Occipital lobe (tissue), 2 donors: ENCODE results near the gene CNIH1. TPM values are rescaled to one million over a fixed set of nuclear protein-coding genes. Genes with fewer than 3 reads are reported as not detected.
"Not testable (repeated sequence)": the region's sequence is repeated elsewhere in the genome, so short reads cannot be mapped to it uniquely, and the experiment has no call there.

Experiments
- DNase-seq: peaks from one replicate; lab custom pipeline; 2025; lab: John Stamatoyannopoulos, UW
- total RNA-seq: library from RNA; depleted of rRNA; stranded (reverse); fragments of >200 nt; gene quantifications from one replicate; pipeline ENCODE4 v1.2.3, GENCODE V29; 2014

The CNIH1 gene
- total RNA-seq, 1 donor from 2014 or later: 39.3 TPM

GRCh38 chr14:54467280-54467679, 26.1 kb upstream of the CNIH1 start:
- no peak for DNase-seq

DNA sequence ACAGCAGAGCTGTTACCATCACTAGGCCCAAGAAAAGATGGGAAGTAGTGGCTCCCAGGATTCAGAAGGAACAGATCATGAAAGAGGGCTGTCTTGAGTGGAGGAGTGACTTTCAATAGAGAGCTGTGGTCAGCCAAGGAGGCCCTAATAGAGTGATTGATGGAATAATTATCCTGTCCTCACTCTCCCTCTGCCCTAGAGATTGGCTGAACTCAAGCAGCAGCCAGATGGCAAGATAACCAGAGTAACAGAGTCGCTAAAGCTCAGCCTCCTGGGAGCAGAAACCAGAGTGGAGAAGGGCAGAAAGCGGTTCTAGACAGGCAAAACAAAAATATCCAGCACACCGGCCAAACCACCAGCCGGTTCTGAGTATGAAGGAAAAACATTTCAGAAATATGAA, 24.5 kb upstream of the CNIH1 start:
- DNase-seq: no peak

DNA sequence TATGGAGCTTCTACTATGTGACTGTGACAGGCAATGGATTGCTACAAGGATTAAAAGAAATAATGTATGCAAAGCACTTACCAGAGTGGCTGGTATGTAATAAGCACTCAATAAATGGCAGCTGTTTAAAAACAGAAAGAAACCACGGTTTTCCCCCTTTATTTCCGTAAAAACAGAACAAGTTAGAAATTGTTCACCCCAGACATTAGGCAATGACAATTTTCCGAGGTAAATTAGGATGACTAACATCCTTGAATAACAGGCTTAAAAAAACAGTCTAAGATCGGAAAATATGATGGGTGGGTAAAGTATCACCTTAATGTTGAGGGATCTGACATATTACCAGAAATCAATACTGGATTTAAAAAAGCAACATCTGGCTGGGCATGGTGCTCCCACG, 20.9 kb upstream of the CNIH1 start:
- no peak for DNase-seq

- no peak for DNase-seq
Measured at GRCh38 chr14:54459106-54459505, 17.9 kb upstream of the CNIH1 start.

DNA sequence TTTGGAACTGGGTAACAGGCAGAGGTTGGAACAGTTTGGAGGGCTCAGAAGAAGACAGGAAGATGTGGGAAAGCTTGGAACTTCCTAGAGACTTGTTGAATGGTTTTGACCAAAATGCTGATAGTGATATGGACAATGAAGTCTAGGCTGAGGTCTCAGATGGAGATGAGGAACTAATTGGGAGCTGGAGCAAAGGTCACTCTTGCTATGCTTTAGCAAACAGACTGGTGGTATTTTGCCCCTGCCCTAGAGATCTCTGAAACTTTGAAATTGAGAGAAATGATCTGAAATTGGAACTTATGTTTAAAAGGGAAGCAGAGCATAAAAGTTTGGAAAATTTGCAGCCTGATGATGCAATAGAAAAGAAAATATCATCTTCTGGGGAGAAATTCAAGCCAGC, 17.4 kb upstream of the CNIH1 start:
- not testable (repeated sequence) for DNase-seq

DNA sequence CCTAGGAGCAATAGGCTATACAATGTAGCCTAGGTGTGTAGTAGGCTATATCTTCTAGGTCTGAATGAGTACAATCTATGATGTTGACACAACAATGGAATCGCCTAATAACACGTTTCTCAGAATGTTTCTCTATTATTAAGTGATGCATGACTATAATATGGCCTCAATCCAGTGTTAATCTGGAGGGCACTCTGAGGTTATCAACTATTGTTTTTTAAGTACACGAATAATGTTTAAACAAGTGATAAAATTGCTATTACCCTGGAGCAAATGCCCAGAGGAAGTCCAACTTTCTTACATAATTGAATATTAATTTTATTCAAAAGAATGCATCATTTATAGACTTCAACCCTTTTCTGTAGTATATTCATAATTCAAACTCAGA, 16.4 kb upstream of the CNIH1 start:
- DNase-seq: no peak

DNA sequence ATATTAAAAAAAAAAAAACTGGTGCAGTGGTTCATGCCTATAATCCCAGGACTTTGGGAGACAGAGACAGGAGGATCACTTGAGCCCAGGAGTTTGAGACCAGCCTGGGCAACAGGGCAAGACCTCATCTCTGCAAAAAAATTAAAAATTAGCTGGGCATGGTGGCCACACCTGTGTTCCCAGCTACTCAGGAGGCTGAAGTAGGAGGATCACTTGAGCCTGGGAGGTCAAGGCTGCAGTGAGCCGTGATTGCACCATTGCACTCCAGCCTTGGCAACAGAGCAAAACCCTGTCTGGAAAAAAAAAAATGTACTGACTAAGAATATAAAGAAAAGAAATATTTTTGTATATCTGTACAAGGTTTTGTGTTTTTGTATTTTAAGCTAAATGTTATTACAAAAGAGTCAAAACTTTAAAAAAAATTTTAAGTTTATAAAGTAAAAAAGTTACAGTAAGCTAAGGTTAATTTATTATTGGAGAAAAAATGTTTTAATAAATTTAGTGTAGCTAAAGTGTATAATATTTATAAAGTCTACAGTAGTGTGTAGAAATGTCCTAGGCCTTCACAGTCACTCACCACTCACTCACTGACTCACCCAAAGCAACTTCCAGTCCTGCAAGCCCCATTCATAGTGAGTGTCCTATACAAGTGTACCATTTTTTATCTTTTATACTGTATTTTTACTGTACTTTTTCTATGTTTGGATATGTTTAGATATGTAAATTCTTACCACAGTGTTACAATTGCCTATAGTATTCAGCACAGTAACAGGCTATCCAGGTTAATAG, 15.8 kb upstream of the CNIH1 start:
- not testable (repeated sequence) for DNase-seq

- DNase-seq: no peak
Measured at GRCh38 chr14:54455363-54455762, 14.2 kb upstream of the CNIH1 start.

GRCh38 chr14:54453990-54454389, 12.8 kb upstream of the CNIH1 start:
- DNase-seq: not testable (repeated sequence)

DNA sequence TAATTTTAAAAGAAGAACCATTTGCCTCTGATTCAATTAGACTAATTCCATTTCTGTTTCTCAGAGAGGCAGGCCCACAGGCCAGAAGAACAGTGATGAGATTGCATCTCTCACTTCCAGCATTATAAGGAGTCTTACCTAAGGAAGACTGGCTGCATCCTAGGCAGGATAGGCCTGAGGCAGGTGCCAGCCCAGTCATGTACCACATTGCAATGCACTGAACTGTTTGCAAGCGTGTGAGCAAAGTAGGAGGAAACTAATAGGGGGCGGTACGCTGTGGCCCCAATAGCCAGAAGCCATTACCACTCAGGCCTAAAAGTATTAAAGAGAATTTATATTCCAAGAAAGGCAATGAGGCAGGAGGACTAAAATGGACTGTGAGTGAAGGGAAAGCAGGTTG, 12.1 kb upstream of the CNIH1 start:
- DNase-seq: no peak

DNA sequence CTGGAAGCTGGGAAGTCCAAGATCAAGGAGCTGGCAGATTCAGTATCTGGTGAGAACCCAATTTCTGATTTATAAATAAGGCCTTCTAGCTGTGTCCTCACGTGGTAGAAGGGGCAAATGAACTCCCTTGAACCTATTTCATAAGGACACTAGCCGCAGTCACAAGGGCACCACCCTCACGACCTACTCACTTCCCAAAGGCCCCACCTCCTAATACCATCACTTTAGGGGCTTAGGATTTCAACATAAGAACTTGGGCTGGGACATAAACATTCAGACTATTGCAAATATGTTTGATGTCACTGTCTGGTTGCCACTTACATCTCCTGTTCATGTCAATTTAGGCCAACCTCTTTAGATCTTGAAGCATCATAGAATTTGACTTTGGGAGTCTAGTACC, 10.8 kb upstream of the CNIH1 start:
- no peak for DNase-seq

DNA sequence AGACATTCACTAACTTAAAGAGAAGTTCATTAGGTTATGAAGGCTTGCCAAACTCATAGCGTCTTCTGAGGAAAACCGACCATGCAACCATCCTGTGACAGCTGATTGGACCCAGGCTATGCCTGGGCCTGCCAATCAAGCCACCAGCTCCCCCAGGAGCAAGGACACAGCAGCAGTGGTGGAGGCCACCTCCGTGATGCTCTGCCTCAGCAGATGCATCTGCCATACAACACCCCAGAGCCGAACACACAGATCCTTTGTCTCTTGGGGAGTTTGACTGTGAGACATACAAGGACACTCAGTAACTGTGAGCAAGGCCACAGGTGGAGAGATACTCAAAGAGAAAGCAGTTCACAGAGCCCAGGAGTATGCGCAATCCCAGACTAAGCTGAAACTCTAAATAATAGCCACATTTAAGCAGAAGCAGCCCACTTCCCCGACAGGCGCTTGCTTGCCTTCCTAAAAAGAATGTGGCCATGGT, 10.0 kb upstream of the CNIH1 start:
- no peak for DNase-seq

- DNase-seq: no peak
Measured at GRCh38 chr14:54450535-54450934, 9.4 kb upstream of the CNIH1 start.

DNA sequence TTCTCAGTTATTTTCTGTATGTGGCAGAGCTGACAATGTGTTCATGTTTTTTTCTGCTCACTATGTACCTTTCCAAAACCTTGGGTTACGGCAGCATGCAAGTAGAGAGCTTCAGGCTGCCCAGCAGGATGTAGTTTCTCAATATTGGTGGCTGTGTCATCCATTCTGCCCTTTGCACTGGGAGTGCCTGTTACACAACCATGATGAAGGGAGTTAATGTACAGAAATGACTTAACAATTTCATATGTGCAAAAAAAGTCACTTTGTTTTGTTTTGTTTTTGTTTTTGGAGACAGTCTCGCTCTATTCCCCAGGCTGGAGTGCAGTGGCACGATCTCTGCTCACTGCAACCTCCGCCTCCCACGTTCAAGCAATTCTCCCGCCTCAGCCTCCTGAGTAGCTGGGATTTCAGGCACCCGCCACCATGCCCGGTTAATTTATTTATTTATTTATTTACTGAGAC, 6.1 kb upstream of the CNIH1 start:
- DNase-seq: no peak

- DNase-seq: peak; percentile 47
Measured at GRCh38 chr14:54446161-54446693, 5.1 kb upstream of the CNIH1 start.

GRCh38 chr14:54444681-54445080, 3.5 kb upstream of the CNIH1 start:
- DNase-seq: no peak

GRCh38 chr14:54443981-54444380, 2.8 kb upstream of the CNIH1 start:
- DNase-seq: no peak

DNA sequence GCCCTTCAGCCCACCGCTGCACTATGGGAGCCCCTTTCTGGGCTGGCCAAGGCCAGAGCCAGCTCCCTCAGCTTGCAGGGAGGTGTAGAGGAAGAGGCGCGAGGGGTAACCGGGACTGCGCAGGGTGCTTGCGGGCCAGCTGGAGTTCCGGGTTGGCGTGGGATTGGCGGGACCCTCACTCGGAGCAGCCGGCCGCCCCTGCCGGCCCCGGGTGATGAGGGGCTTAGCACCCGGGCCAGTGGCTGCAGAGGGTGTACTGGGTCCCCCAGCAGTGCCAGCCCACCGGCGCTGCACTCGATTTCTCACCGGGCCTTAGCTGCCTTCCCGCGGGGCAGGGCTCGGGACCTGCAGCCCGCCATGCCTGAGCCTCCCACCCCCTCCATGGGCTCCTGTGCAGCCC, 1.8 kb upstream of the CNIH1 start:
- not testable (repeated sequence) for DNase-seq

- no peak for DNase-seq
Measured at GRCh38 chr14:54440476-54440872, 700 bp downstream of the CNIH1 start.

DNA sequence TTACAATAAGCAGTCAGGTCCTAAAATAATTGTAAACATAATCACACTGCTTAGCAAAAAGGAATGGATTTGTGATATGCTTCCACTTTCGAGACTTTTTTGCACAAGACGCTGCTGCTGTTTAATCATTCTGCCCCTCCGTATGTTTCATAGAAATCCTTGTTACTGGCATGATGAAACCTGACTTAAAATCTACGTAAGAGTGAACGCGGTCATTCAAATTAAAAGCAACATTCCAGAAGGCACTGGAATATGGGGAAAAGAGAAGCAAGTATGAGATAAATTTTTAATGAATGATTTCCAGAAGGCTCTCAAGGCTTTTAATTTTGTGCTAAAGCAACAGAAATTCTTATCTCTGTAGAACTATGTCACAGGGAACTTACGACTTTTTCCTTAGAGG, 1.1 kb downstream of the CNIH1 start:
- DNase-seq: no peak

DNA sequence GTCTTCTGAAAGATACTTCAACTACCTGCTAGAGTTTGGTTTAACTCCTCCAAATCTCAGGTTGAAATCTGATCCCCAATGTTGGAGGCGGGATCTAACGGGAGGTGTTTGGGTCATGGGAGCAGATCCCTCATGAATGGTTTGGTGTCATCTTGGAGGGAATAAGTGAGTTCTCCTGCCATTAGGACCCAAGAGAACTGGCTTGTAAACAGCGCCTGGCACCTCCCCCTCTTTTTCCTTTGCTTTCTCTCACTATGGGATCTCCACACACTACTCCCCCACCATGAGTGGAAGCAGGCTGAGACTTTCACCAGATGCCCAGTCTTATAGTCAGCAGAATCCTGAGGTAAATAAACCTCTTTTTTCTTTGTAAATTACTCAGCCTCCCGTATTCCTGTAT, 2.5 kb downstream of the CNIH1 start:
- DNase-seq: no peak

DNA sequence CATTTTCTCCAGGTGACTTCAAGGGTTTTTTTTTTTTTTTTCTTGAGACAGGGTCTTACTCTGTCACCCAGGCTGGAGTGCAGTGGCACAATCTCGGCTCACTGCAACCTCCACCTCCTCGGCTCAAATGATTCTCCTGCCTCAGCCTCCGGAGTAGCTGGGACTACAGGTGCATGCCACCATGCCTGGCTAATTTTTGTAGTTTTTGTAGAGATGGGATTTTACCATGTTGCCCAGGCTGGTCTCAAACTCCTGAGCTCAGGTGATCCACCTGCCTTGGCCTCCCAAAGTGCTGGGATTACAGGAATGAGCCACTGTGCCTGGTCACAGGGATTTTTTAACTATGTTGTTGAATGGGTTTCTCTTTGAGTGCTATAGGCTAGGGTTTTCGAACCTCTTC, 3.2 kb downstream of the CNIH1 start:
- DNase-seq: not testable (repeated sequence)

DNA sequence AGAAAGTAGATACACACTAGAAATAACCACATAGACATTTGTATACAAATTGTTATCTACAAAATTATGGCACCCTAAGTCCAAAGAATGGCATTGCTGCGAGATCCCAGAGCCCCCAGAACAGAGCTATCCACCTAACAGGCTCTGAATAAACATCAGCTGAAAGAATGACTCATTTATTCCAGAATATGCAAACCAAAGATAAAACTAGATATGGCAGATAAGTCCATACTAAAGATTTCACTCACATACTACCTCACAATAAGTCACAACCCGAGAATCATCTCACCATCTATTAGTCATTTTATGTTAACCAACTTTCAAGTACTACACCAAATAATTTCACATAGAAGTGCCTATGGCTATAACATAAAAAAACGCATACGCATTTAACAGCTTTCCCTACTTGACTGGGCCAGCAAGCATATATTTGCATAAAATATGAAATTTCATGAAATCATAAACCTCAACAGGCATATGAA, 5.6 kb downstream of the CNIH1 start:
- no peak for DNase-seq
